HG02884 (cell line): Measurements from ENCODE around the gene ZNF599.
A peak's percentile ranks its signal among the peaks of the same experiment; 100 is the strongest.

ENCODE experiments used
- ATAC-seq: cut with Tn5 transposase; IDR thresholded peaks from one replicate; pipeline ENCODE4 v1.9.1; 2021; ENCODE audit warnings: mild to moderate bottlenecking, moderate library complexity; ENCODE audit not compliant: unreplicated experiment

Gene ZNF599

GRCh38 chr19:34744896-34745690 is 27.9 kb downstream of the ZNF599 start:
- ATAC-seq: no peak

GRCh38 chr19:34734537-34735103 is 38.4 kb downstream of the ZNF599 start:
- no peak for ATAC-seq

DNA sequence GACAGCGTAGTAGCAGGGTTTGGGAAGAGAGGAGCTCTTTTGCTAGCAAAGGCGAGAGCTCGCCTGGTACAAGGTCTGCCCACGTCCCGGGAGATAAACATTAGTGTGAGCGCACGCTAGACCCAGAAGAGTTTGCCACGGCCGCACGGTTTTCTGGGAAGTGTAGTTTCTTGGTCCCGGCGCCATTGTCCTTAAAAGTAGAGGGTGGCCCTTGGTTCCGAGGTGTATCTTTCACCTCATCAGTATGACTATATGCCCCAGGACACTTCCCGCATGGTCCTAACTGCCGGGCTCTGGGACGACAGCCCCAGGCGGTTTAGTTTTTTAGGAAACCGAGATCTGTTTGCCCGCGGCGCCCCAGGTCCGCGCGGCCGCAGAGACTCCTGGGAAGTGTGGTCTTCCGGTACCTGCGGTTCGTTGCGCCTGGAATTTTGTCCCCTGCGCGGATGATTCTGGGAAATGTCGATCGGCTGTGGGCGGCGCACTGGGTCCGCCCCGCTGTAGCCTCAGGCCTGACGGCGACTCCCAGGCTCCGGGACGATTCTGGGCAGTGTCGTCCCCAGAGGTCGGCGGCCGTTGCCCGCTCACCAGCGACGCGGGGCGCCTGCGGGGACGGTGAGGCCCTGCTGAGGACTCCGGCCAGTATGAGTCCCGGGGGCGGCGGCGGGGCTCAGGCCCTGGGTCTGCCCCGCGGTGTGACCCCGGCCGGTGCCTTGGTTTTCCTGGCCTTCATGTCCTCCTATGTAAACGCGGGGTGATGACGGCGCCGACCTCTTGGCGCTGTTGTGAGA is 39.1 kb downstream of the ZNF599 start, which contains the start of gene ZNF181:
ZNF181 (plus strand) TSS at position 498 of the 791 bp plus-strand sequence. CDS start 795 bp downstream, outside the sequence.
- ATAC-seq: peak; percentile 67

- ATAC-seq: peak; percentile 20
These were observed 39.7 kb downstream of the ZNF599 start for GRCh38 chr19:34733266-34733745.

DNA sequence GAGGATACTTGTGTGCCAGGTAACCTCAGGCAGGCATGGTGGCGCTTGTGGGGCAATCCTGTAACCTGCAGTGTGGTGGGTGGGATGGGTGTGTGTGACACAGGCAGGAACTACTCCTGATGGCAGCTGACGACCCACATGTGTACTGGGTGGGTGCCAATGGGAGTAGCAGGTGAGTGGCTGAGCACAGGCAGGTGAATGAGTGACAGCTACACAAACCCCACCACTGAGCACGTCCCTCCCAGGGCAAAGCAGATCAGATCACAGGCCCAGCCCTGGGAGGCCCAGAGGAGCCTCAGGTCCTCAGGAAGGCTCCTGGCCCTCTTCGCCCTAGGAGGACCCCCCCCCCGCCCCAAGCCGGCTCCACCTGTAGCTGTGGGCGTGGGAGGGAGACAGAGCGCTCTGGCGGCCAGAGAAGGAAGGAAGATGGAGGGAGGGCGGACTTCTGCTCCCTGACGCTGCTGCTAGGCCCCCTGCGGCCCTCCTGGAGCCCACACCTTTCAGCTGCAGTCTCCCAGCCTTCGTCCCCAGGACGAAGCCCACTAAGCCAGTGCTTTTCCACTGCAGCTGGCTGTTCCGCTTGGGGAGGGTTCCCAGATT is 40.3 kb downstream of the ZNF599 start:
- ATAC-seq: no peak

GRCh38 chr19:34731964-34732363 is 41.1 kb downstream of the ZNF599 start:
- no peak for ATAC-seq

- no peak for ATAC-seq
These were observed 41.8 kb downstream of the ZNF599 start for GRCh38 chr19:34731019-34731829.

DNA sequence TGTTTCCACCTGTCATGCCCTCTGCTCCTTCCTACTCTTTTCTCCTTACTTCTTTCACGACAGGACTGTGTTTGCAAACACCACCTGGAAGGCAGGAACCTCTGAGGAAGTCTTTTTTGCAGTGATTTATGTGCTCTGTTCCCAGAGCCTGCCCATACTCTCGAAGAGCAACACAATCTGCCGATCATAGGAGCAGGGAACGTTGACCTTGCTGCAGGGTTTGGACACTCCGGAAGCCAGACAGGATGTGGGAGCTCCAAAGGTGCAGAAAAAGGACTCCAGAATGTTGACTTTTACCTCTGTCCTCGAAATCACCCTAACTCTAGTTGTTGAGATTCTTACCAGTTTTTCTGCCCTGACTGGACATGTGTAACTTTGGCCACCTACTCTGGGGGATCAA is 47.6 kb downstream of the ZNF599 start:
- no peak for ATAC-seq

DNA sequence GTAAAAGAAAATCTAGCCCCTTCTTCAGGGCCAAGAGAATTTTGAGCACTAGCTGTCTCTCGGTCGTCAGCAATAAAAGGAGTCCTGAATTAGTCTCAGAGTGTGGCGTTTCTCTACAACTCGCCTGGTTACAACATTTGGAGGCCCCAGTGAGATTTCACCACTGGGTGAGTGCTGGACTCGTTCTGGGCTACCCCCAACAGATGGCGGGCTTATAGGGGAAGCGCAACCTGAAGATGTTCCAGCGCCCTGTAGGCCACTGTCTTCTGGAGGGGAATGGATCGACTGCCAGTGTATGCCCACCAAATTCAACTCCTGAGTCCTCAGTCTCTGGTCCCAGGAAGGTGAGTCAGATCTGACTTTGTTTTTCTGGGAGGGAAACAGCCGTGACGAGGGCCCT is 50.7 kb downstream of the ZNF599 start:
- ATAC-seq: no peak

GRCh38 chr19:34715357-34715756 is 57.7 kb downstream of the ZNF599 start:
- ATAC-seq: no peak

GRCh38 chr19:34713262-34713637 is 59.8 kb downstream of the ZNF599 start:
- ATAC-seq: no peak

DNA sequence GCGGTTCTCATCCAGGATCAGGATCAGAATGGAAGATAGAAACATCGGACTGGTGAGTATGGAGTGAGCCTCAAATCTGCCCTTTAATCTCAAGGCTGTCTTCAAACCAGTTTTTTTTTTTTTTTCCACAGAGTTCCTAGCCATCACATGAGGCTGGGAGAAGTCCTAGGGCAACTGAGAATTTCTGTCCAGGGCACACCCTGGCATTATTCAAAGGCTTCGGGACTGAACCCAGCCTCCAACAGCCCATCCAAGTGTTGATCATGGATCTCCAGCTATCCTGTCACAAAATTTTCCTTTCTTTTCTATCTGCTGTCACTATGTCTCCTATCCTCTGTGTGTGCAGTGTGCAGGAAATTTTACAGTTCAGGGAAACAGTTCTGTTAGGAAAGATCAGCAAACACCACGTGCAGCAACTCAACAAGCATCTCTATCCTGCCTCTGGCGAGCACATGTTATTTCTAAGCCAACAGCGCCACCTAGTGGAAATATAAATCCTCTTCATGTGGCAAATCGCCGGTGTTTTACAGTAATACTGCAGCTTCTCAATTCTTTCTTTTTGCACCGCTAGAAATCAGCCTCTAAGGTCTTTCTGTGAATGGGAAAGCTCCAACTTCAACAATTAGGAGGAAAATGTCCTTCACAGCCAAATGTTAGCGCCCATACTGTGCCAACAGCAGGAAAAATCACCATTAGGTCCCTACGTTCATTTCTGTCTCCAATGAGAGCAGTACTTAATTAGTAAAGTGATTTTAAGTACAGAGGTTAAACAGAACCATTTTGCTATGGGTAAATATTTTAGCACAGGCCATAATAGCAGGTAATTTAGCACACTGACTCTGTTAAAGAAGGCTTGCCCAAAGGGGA is 60.4 kb downstream of the ZNF599 start:
- no peak for ATAC-seq

DNA sequence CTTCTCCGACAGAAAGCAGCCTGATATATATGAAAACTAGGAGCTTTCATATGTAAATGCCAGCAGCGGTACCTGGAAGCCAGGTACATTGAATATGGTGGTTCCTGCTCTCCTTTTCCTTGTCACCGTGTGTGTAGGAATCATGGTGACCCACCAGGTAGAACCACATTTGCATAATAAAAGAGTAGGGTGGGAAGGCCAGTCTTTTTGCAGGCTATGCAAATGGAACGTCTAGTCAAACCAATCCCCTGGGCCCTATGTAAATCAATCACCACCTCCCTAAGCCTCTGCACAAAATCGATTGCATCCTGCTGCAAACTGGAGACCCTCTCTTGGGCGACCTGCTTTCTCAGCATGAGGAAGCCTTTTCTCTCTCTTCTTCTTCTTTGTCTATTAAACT is 61.1 kb downstream of the ZNF599 start:
- no peak for ATAC-seq
